ENCODE data around the gene ANKRD17. TPM values are rescaled to one million over a fixed set of nuclear protein-coding genes. Genes with fewer than 3 reads are reported as not detected.

Gene ANKRD17
- total and polyA plus RNA-seq, 9 of the 15 experiments (the other 6 are each of a cell fraction or from before 2014, with no cell fraction given): 25.5 to 86.9 (median 52.2) TPM

- TF ChIP-seq, protein P1, sequence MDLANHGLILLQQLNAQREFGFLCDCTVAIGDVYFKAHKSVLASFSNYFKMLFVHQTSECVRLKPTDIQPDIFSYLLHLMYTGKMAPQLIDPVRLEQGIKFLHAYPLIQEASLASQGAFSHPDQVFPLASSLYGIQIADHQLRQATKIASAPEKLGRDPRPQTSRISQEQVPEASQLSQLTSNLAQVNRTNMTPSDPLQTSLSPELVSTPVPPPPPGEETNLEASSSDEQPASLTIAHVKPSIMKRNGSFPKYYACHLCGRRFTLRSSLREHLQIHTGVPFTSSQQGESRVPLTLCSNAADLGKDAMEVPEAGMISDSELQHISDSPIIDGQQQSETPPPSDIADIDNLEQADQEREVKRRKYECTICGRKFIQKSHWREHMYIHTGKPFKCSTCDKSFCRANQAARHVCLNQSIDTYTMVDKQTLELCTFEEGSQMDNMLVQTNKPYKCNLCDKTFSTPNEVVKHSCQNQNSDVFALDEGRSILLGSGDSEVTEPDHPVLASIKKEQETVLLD (IDR thresholded peaks at IDR 0.05): peak; percentile 97
- no peak for TF ChIP-seq ZNF280B (CRISPR knock-in tag; IDR thresholded peaks at IDR 0.05)
- TF ChIP-seq ELF1 (tag; IDR thresholded peaks at IDR 0.05): no peak
- TF ChIP-seq MXI1 (IDR thresholded peaks at IDR 0.05; ENCODE audit: low read depth, low read length): peak; percentile 40; the same call in 1 of the 2 replicates
- TF ChIP-seq FOXJ3 (CRISPR knock-in tag; IDR thresholded peaks at IDR 0.05): no peak
- TF ChIP-seq ZNF274 (IDR thresholded peaks at IDR 0.05; ENCODE audit: borderline replicate concordance, low read depth, low read length): no peak
- TF ChIP-seq BCOR (IDR thresholded peaks at IDR 0.05): peak; percentile 53; the same call in 1 of the 2 replicates
- TF ChIP-seq THAP12 (CRISPR knock-in tag; IDR thresholded peaks at IDR 0.05): peak; percentile 67; the same call in 1 of the 2 replicates
- TF ChIP-seq, protein P2, sequence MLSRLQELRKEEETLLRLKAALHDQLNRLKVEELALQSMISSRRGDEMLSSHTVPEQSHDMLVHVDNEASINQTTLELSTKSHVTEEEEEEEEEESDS (CRISPR knock-in tag; IDR thresholded peaks at IDR 0.05): no peak
- no peak for TF ChIP-seq ETV6 (IDR thresholded peaks at IDR 0.05; ENCODE audit: borderline replicate concordance in 1 of 2, low read depth in 2 of 2, low read length in 1 of 2)
- TF ChIP-seq ETV6 (CRISPR knock-in tag; IDR thresholded peaks at IDR 0.05; ENCODE audit: borderline replicate concordance): 0 out of 2 replicates have a peak, but pooled peaks have one; percentile 75
- no peak for TF ChIP-seq RFX5 (IDR thresholded peaks at IDR 0.05; ENCODE audit: low read depth, low read length)
- TF ChIP-seq NUFIP1 (IDR thresholded peaks at IDR 0.05; ENCODE audit: partially characterized antibody): peak; percentile 33
- no peak for TF ChIP-seq ZNF174 (CRISPR knock-in tag; IDR thresholded peaks at IDR 0.05)
- TF ChIP-seq NFIC (IDR thresholded peaks at IDR 0.05): peak; percentile 61
- TF ChIP-seq EP400 (IDR thresholded peaks at IDR 0.05): peak; percentile 95
- no peak for TF ChIP-seq NR3C1 (CRISPR knock-in tag; IDR thresholded peaks at IDR 0.05)
- no peak for TF ChIP-seq ZNF347 (CRISPR knock-in tag; IDR thresholded peaks at IDR 0.05; ENCODE audit: low read depth)
- peak; percentile 74 for TF ChIP-seq MBD2 (IDR thresholded peaks at IDR 0.05; ENCODE audit: borderline replicate concordance, low read depth)
- peak; percentile 93 for TF ChIP-seq E2F5 (CRISPR knock-in tag; IDR thresholded peaks at IDR 0.05)
- TF ChIP-seq, protein P3, sequence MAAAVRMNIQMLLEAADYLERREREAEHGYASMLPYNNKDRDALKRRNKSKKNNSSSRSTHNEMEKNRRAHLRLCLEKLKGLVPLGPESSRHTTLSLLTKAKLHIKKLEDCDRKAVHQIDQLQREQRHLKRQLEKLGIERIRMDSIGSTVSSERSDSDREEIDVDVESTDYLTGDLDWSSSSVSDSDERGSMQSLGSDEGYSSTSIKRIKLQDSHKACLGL (CRISPR knock-in tag; IDR thresholded peaks at IDR 0.05; ENCODE audit: borderline replicate concordance, poor library complexity, severe bottlenecking): no peak
- TF ChIP-seq SAFB2 (IDR thresholded peaks at IDR 0.05; ENCODE audit: borderline replicate concordance, low read depth, low read length, severe bottlenecking): no peak
Observed at GRCh38 chr4:73069338-73070073, 189.1 kb downstream of the ANKRD17 start, which contains the start of gene COX18 (continued).
